ENCODE data around the gene CSNK1G3. TPM values are rescaled to one million over a fixed set of nuclear protein-coding genes. Genes with fewer than 3 reads are reported as not detected.

The CSNK1G3 gene
- total RNA-seq, 1 donor from 2014 or later: 28.5 TPM

DNA sequence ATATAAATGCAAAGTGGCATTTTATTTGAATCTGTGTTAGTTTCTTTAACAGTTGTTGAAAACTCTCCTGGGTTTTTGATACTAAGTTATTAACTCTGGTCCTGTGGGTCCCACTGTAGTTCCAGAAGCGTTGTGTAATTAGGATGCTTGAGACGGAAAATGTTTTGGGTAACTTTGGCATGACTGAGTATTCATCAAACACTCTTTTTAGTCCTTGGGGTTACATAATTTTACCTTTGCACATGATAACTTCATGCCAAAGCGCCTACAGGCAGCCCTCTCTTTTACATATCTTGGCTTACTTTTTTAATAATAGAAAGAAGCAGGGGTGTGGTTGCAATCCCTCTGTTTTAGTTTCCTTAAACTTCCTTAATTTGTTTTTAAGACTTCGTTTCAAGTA, 12.2 kb downstream of the CSNK1G3 start:
- H3K4me3 ChIP-seq: no peak overlapping the region
- intact Hi-C loops (cut with DNase I): no loop called here
- TF ChIP-seq, protein P1, sequence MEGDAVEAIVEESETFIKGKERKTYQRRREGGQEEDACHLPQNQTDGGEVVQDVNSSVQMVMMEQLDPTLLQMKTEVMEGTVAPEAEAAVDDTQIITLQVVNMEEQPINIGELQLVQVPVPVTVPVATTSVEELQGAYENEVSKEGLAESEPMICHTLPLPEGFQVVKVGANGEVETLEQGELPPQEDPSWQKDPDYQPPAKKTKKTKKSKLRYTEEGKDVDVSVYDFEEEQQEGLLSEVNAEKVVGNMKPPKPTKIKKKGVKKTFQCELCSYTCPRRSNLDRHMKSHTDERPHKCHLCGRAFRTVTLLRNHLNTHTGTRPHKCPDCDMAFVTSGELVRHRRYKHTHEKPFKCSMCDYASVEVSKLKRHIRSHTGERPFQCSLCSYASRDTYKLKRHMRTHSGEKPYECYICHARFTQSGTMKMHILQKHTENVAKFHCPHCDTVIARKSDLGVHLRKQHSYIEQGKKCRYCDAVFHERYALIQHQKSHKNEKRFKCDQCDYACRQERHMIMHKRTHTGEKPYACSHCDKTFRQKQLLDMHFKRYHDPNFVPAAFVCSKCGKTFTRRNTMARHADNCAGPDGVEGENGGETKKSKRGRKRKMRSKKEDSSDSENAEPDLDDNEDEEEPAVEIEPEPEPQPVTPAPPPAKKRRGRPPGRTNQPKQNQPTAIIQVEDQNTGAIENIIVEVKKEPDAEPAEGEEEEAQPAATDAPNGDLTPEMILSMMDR (IDR thresholded peaks at IDR 0.05): no peak
- no peak for DNase-seq (ENCODE audit: low spot score in 2 of 2)
- H3K36me3 ChIP-seq: no peaks in the 10 kb centered on the region
- no peaks in the 10 kb centered on the region for H3K27me3 ChIP-seq
- H3K27ac ChIP-seq: no peak overlapping the region
- H3K4me1 ChIP-seq: peaks cover 0 to 13% of the 10 kb centered on the region in 2 donors
- no peaks in the 10 kb centered on the region for H3K9me3 ChIP-seq

DNA sequence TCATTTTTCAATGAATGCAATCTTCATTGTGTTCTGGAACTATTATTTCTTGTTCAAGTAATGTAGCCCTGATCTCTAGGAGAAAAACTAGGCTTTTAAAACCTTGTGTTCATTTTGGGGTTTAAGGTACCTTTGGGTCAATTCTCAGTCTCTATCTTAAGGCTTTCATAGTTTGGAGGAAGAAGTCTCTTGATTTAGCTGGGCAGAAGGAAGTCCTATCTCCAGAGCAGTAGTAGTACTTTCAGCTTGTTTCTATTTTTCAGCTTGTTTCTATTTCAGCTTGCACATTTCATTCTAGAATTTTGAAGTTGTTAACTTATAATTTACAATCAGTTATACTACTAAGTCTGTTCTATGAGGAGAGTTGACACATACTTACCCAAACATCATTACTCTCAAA, 15.2 kb downstream of the CSNK1G3 start:
- no peaks in the 10 kb centered on the region for H3K9me3 ChIP-seq
- intact Hi-C loops (cut with DNase I): no loop called here
- H3K4me1 ChIP-seq: peaks cover 0 to 13% of the 10 kb centered on the region in 2 donors
- TF ChIP-seq, protein P1 (IDR thresholded peaks at IDR 0.05): no peak
- no peaks in the 10 kb centered on the region for H3K36me3 ChIP-seq
- no peak overlapping the region for H3K4me3 ChIP-seq
- no peak for DNase-seq (ENCODE audit: low spot score in 2 of 2)
- H3K27me3 ChIP-seq: no peaks in the 10 kb centered on the region
- H3K27ac ChIP-seq: no peak overlapping the region

DNA sequence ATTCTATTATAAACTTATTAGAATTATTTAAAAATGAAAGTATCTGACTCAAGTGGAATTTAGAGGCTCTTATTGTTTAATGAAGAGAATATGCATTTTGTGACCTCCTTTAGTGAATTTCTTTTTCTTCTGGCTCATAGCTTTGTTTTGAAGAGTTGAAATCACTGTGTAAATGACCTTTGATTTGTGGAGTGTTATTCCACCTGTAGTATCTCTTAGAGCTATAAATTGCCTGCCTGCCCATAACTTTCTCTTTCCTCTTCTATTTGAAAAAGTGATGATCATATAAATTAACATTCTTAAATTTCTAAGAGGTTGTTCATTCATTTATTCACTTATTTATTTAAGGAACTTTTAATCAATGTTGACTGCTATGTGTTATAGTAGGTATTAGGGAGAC, 16.1 kb downstream of the CSNK1G3 start:
- TF ChIP-seq, protein P1 (IDR thresholded peaks at IDR 0.05): no peak
- intact Hi-C loops (cut with DNase I): no loop called here
- Histone ChIP-seq H3K4me1 (peaks cover 0 to 13% of the 10 kb centered on the region in 2 donors), H3K27ac (no peak overlapping the region), H3K36me3 (no peaks in the 10 kb centered on the region), H3K9me3 (no peaks in the 10 kb centered on the region), H3K4me3 (no peak overlapping the region), H3K27me3 (no peaks in the 10 kb centered on the region)
- no peak for DNase-seq (ENCODE audit: low spot score in 2 of 2)

DNA sequence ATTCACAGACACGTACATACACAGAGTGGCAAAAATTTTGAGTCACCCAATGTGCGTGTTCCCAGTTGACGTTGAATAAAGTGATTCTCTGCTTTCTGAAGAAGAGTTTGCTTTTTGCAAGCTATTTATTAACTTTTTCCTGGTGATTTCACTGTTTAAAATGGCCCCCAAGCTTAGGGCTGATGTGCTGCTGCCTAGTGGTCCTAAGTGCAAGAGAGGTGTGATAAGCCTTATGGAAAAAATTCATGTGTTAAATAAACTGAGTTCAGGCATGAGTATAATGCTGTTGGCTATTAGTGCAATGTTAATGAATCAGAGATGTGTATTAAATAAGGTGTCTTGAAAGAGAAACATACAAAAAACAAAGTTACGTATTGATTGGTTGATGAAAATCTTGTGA, 16.9 kb downstream of the CSNK1G3 start:
- Histone ChIP-seq H3K9me3 (no peaks in the 10 kb centered on the region), H3K36me3 (no peaks in the 10 kb centered on the region), H3K27ac (no peak overlapping the region), H3K4me3 (no peak overlapping the region), H3K27me3 (no peaks in the 10 kb centered on the region), H3K4me1 (peaks cover 0 to 10% of the 10 kb centered on the region in 2 donors)
- intact Hi-C loops (cut with DNase I): no loop called here
- TF ChIP-seq, protein P1 (IDR thresholded peaks at IDR 0.05): no peak
- no peak for DNase-seq (ENCODE audit: low spot score in 2 of 2)

DNA sequence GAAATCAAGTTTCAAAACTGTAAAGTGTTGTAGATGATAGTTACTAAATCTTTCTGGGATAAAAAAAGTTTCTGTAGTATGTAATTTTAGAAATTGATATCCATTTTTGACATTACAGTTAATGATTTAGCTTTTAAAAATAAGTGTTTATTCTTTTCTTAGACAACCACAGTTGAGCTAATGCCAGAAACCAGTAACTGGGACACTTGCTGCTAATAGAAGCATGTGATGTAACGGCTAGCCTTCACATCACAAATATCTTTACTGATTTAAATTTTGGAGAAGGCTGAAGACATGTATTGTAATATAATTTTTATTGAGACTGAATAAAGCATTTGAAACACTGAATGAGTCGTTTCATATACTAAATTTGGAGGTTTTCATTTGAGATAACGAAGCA, 18.8 kb downstream of the CSNK1G3 start:
- intact Hi-C loops (cut with DNase I): no loop called here
- Histone ChIP-seq H3K27me3 (no peaks in the 10 kb centered on the region), H3K4me1 (no peaks in the 10 kb centered on the region), H3K4me3 (no peak overlapping the region), H3K36me3 (no peaks in the 10 kb centered on the region), H3K9me3 (no peaks in the 10 kb centered on the region), H3K27ac (no peak overlapping the region)
- TF ChIP-seq, protein P1 (IDR thresholded peaks at IDR 0.05): no peak
- DNase-seq (ENCODE audit: low spot score in 2 of 2): no peak

DNA sequence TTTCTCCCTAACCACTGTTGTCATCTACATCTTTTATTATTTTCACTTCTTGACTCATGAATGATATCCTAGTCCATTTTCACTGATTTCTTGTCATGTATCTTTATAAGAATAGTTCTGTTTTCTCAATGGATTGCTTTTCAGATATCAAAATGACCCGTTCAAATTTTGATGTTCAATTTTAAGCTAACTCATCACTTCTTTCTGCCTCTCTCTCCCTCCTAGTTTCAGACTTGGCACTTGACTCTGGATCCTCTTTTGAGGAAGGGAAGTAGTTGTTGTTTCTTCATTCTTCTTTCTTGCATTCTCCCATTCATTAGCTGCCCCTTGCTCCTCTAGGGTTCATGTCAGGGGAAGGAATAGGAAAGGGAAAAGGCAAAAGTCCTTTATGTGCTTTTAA, 23.7 kb downstream of the CSNK1G3 start:
- no peaks in the 10 kb centered on the region for H3K9me3 ChIP-seq
- DNase-seq (ENCODE audit: low spot score in 2 of 2): no peak
- intact Hi-C loops (cut with DNase I): no loop called here
- H3K4me1 ChIP-seq: no peaks in the 10 kb centered on the region
- no peaks in the 10 kb centered on the region for H3K27me3 ChIP-seq
- H3K4me3 ChIP-seq: no peak overlapping the region
- H3K36me3 ChIP-seq: no peaks in the 10 kb centered on the region
- H3K27ac ChIP-seq: no peak overlapping the region
- TF ChIP-seq, protein P1 (IDR thresholded peaks at IDR 0.05): no peak

Data from ascending aorta (tissue), 2 donors.